Endothelial cell of umbilical vein (primary cell): ENCODE measurements around the gene COQ2.

Experiments
- JUN ChIP-seq: IDR thresholded peaks from 2 replicates; pipeline ENCODE4 v1.6.1; 2011; ENCODE audit warnings: borderline replicate concordance, low read depth; ENCODE audit not compliant: insufficient read length, insufficient read depth
- POLR2A ChIP-seq: IDR thresholded peaks from 2 replicates; pipeline ENCODE4 v1.6.1; 2012; ENCODE audit warnings: low read depth, mild to moderate bottlenecking, control low read depth, low read length
- TF ChIP-seq, protein P1 (sequence below), 2 donors: IDR thresholded peaks; 1 replicate in 1 of 2; 2 replicates in 1 of 2; pipeline ENCODE4 v1.5.1; 2011; ENCODE audit warnings: low read length in 2 of 2, mild to moderate bottlenecking in 2 of 2, moderate library complexity in 2 of 2, control low read depth in 1 of 2, inconsistent platforms in 1 of 2, low read depth in 1 of 2; ENCODE audit not compliant: insufficient read depth in 1 of 2; ENCODE audit errors: extremely low read depth in 1 of 2

DNA sequence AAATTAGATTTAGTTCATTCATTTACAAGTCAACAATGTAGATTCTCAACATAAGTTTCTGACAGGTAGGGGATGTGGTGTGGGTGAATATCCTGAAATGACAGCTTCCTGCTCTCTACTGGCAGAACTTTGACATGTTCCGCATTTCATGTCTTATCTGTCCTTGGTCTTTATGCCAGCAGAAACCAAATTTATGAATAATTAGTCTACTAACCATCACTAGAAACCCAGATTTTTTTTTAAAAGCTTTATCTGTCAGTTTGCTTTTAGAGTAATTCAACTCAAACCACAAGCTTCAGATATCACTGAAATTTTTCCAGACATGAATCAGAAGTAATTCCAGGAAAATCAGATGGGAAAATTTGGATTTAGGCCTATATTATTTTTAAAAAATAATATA lies 17.9 kb downstream of the COQ2 start:
- TF ChIP-seq POLR2A (no peak), JUN (no peak)
- TF ChIP-seq, protein P1, sequence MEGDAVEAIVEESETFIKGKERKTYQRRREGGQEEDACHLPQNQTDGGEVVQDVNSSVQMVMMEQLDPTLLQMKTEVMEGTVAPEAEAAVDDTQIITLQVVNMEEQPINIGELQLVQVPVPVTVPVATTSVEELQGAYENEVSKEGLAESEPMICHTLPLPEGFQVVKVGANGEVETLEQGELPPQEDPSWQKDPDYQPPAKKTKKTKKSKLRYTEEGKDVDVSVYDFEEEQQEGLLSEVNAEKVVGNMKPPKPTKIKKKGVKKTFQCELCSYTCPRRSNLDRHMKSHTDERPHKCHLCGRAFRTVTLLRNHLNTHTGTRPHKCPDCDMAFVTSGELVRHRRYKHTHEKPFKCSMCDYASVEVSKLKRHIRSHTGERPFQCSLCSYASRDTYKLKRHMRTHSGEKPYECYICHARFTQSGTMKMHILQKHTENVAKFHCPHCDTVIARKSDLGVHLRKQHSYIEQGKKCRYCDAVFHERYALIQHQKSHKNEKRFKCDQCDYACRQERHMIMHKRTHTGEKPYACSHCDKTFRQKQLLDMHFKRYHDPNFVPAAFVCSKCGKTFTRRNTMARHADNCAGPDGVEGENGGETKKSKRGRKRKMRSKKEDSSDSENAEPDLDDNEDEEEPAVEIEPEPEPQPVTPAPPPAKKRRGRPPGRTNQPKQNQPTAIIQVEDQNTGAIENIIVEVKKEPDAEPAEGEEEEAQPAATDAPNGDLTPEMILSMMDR (IDR thresholded peaks at IDR 0.05; ENCODE audit: extremely low read depth in 1 of 2, insufficient read depth in 1 of 2, low read depth in 1 of 2, low read length in 2 of 2), result no peak
